Effector CD4-positive, alpha-beta T cell (primary cell): Measurements from ENCODE around the gene IL10RB.

Experiments used
- DNase-seq: peaks from one replicate; pipeline ENCODE4 v3.0.0-alpha.2; 2020

IL10RB gene

GRCh38 chr21:33339135-33339534 is 73.0 kb downstream of the IL10RB start:
- no peak for DNase-seq

- no peak for DNase-seq
Observed at GRCh38 chr21:33339918-33340317, 73.8 kb downstream of the IL10RB start.

- DNase-seq = no peak
Observed at GRCh38 chr21:33345751-33346238, 79.6 kb downstream of the IL10RB start.
